Measurements from ENCODE around the gene PLSCR4. TPM values are rescaled to one million over a fixed set of nuclear protein-coding genes. Genes with fewer than 3 reads are reported as not detected.
A peak's percentile ranks its signal among the peaks of the same experiment; 100 is the strongest.

The PLSCR4 gene
- total and polyA plus RNA-seq, 2 donors from 2014 or later: 11.9 to 33.0 TPM

- Histone ChIP-seq H3K36me3 (ENCODE audit: control insufficient read depth in 2 of 3, insufficient read depth in 3 of 3, low read length in 3 of 3) (no peaks in the 10 kb centered on the region), H3K9me3 (ENCODE audit: control insufficient read depth in 2 of 3, insufficient read depth in 1 of 3, low read length in 3 of 3) (no peaks in the 10 kb centered on the region), H3K27me3 (ENCODE audit: control insufficient read depth, insufficient read depth, low read length) (no peaks in the 10 kb centered on the region), H3K4me3 (ENCODE audit: low read length in 3 of 3) (peak overlapping the region; percentile 27 to 91 (median 83)), H3K27ac (ENCODE audit: low read depth in 2 of 2, low read length in 2 of 2) (peak overlapping the region; percentile 26 to 98), H3K4me1 (ENCODE audit: control insufficient read depth in 2 of 3, insufficient read depth in 2 of 3, low read depth in 1 of 3, low read length in 3 of 3) (peaks cover 0 to 25% (median 8%) of the 10 kb centered on the region in 3 donors), H3K9ac (ENCODE audit: low read length in 3 of 3) (peak overlapping the region in 2 of 3 donors; percentile 49 to 95)
- intact Hi-C loops (cut with DNase I): no loop called here
- TF ChIP-seq CTCF (IDR thresholded peaks at IDR 0.05; ENCODE audit: borderline replicate concordance, extremely low read depth, insufficient read depth): no peak
- FAIRE-seq: no peak
- DNase-seq: no peak
Measured at GRCh38 chr3:146159037-146159436, 91.9 kb downstream of the PLSCR4 start.

- H3K4me1 ChIP-seq (ENCODE audit: control insufficient read depth in 2 of 3, insufficient read depth in 2 of 3, low read depth in 1 of 3, low read length in 3 of 3): peaks cover 0 to 27% (median 11%) of the 10 kb centered on the region in 3 donors
- peak overlapping the region in 2 of 3 donors; percentile 18 to 55 for H3K9ac ChIP-seq (ENCODE audit: low read length in 3 of 3)
- DNase-seq (no peak), FAIRE-seq (no peak)
- H3K27me3 ChIP-seq (ENCODE audit: control insufficient read depth, insufficient read depth, low read length): no peaks in the 10 kb centered on the region
- intact Hi-C loops (cut with DNase I): no loop called here
- no peak for TF ChIP-seq CTCF (IDR thresholded peaks at IDR 0.05; ENCODE audit: borderline replicate concordance, extremely low read depth, insufficient read depth)
- peak overlapping the region in 1 of 3 donors; percentile 35 for H3K4me3 ChIP-seq (ENCODE audit: low read length in 3 of 3)
- no peaks in the 10 kb centered on the region for H3K9me3 ChIP-seq (ENCODE audit: control insufficient read depth in 2 of 3, insufficient read depth in 1 of 3, low read length in 3 of 3)
- H3K36me3 ChIP-seq (ENCODE audit: control insufficient read depth in 2 of 3, insufficient read depth in 3 of 3, low read length in 3 of 3): no peaks in the 10 kb centered on the region
- H3K27ac ChIP-seq (ENCODE audit: low read depth in 2 of 2, low read length in 2 of 2): peak overlapping the region in 1 of 2 donors; percentile 3
Measured at GRCh38 chr3:146157325-146158060, 93.4 kb downstream of the PLSCR4 start.

- FAIRE-seq (no peak), DNase-seq (no peak)
- no peak for TF ChIP-seq CTCF (IDR thresholded peaks at IDR 0.05; ENCODE audit: borderline replicate concordance, extremely low read depth, insufficient read depth)
- peak overlapping the region; percentile 54 to 71 for H3K27ac ChIP-seq (ENCODE audit: low read depth in 2 of 2, low read length in 2 of 2)
- H3K36me3 ChIP-seq (ENCODE audit: control insufficient read depth in 2 of 3, insufficient read depth in 3 of 3, low read length in 3 of 3): no peaks in the 10 kb centered on the region
- intact Hi-C loops (cut with DNase I): no loop called here
- peak overlapping the region in 2 of 3 donors; percentile 35 to 40 for H3K4me3 ChIP-seq (ENCODE audit: low read length in 3 of 3)
- no peaks in the 10 kb centered on the region for H3K9me3 ChIP-seq (ENCODE audit: control insufficient read depth in 2 of 3, insufficient read depth in 1 of 3, low read length in 3 of 3)
- H3K27me3 ChIP-seq (ENCODE audit: control insufficient read depth, insufficient read depth, low read length): no peaks in the 10 kb centered on the region
- H3K4me1 ChIP-seq (ENCODE audit: control insufficient read depth in 2 of 3, insufficient read depth in 2 of 3, low read depth in 1 of 3, low read length in 3 of 3): peaks cover 0 to 29% (median 14%) of the 10 kb centered on the region in 3 donors
- H3K9ac ChIP-seq (ENCODE audit: low read length in 3 of 3): peak overlapping the region in 2 of 3 donors; percentile 37 to 55
Measured at GRCh38 chr3:146156666-146157314, 94.1 kb downstream of the PLSCR4 start.
